GM13976 (cell line): Measurements from ENCODE around the gene NEK7.

Source experiments
- DNase-seq: peaks from one replicate; pipeline ENCODE4 v3.0.0; 2012; ENCODE audit warnings: low spot score
- in situ Hi-C: fragments of 300-500 bp; cut with MboI; formaldehyde crosslinking; loops from one replicate; pipeline ENCODE4 v1.12.0; 2022; ENCODE audit warnings: low sequenced_read_pairs, mixed read lengths, inconsistent platforms; ENCODE audit not compliant: unreplicated experiment
- TF ChIP-seq, protein P1 (sequence below): IDR thresholded peaks from 2 replicates; pipeline ENCODE4 v1.5.1; 2012; ENCODE audit warnings: borderline replicate concordance, mild to moderate bottlenecking; ENCODE audit not compliant: insufficient read depth; ENCODE audit errors: extremely low read depth, missing control alignments, control extremely low read depth

NEK7 gene

DNA sequence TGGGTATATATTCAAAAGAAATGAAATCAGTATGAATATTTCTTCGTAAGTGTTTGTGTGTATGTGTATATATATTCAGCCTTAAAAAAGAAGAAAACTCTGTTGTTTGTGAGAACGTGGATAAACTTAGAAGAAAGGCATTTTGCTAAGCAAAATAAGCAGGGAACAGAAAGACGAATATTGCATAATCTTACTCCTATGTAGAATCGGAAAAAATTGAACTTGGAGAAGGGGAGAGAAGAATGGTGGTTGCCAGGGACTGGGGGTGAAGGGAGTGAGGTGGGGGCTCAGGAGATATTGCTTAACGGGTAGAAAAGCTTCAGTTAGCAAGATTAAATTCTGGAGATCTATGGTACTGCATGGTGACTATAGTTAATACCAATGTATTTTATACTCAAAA is 40.3 kb upstream of the NEK7 start:
- TF ChIP-seq, protein P1, sequence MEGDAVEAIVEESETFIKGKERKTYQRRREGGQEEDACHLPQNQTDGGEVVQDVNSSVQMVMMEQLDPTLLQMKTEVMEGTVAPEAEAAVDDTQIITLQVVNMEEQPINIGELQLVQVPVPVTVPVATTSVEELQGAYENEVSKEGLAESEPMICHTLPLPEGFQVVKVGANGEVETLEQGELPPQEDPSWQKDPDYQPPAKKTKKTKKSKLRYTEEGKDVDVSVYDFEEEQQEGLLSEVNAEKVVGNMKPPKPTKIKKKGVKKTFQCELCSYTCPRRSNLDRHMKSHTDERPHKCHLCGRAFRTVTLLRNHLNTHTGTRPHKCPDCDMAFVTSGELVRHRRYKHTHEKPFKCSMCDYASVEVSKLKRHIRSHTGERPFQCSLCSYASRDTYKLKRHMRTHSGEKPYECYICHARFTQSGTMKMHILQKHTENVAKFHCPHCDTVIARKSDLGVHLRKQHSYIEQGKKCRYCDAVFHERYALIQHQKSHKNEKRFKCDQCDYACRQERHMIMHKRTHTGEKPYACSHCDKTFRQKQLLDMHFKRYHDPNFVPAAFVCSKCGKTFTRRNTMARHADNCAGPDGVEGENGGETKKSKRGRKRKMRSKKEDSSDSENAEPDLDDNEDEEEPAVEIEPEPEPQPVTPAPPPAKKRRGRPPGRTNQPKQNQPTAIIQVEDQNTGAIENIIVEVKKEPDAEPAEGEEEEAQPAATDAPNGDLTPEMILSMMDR: no peak
- DNase-seq: no peak
- in situ Hi-C loops: no loop called here

DNA sequence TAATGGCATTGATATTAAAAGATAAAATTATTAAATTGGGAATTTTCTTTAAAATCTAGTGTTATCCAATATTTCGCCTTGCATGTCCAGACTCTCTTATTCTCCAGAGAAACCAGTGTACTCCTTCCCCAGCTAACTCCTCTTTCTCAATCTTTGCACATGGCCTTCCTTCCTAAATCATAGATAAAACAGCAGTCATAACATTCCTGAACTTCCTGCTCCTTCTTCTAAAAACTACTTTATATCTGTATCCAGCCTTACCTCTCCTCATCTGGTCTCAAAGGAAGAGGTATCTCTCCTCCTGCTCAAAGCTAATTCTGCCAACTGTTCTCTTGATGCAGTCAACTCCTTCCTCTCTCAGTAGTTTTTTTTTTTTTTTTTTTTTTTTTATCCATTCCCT is 39.5 kb upstream of the NEK7 start:
- DNase-seq: no peak
- TF ChIP-seq, protein P1: no peak
- in situ Hi-C loops: no loop called here

DNA sequence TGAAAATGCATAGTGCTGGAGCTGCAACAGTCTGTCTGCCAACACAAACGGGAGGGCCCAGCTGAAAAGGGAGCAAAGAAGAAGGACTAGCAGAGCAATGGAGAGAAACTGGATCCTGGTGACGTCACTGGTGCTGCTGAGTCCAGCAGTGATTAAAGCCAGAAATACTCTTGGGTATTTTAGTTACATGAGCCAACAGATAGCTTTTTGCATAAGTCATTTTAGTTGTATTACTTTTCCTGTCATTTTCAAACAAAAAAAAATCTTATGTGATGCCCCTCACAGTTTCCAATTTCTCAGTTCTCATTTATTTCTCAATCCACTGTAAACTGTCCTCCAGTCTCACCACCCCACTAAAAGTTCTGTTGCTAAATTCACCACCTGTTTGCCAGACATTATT is 38.7 kb upstream of the NEK7 start:
- DNase-seq: no peak
- TF ChIP-seq, protein P1: no peak
- in situ Hi-C loops: no loop called here

DNA sequence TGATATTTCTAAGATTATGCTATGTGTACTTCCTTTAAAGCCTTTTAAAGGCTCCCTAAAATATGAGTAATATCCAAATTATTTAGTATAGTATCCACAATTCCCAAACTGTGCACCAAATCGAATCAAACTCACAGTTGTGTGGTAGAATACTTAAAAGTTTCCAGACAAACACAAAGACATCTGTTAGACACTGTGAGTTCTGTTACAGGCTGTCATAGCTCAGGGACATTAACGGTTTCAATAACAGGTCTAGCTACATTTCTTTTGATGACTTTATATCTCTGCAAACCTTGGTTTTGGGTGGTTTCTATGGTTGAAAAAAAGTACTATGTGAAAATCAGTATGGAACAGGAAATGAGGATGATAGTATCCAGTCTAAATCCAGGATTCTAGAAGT is 36.9 kb upstream of the NEK7 start:
- DNase-seq: no peak
- TF ChIP-seq, protein P1: no peak
- in situ Hi-C loops: no loop called here

DNA sequence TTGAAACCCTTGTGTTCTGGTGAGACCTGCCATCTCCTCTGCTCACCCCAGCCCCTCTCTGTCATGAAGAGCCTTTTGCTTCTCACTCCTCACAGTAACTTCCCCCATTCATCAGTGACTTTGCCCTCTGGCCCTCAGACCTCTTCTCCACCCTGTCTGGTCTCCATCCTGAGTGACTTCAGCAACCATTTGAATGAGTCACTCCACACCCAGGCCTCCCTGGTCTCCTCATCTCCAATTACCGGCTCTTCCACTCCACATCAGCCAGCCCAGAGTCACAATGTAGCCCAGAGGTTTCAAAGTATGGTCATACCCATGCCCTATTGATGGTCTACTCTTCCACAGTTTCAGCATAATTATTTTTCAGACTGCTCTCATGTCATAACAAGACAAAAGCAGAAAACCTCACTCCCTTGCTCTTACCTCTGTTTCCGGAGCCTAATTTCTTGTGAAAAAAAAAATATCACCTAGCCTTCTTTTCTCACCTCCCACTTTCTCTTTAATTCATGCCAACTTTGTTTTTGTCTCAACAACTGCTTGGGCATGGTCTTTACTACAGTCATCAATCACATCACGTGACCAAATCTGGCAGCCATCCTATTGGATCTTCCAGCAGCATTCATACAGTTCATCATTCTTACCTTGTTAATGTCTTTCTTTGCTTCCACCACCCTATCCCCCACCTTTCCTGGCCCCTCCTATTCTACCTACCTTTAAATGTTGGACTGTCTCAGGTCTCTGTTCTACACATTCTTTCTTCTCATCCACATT is 35.6 kb upstream of the NEK7 start:
- TF ChIP-seq, protein P1: no peak
- DNase-seq: no peak
- in situ Hi-C loops: no loop called here

DNA sequence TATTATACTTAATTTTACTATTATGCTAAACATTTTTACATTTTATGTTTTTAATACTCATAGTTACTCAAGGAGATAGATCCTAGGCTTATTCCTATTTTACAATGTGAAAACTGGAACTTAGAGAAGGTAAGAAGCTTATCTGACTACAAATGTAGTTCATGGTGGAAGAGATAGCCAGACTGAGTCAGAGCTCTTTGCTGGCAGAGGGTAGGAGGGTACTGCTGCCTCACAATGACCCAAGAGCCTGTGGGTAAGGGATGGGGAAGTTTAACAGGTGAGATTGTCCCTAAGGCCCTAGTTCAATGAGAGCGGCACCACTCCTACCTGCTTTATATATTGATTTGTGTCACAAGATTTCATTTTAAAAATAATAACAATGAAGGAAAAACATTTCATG is 34.1 kb upstream of the NEK7 start:
- TF ChIP-seq, protein P1: no peak
- no peak for DNase-seq
- in situ Hi-C loops: no loop called here
